ENCODE data around the gene AHNAK. TPM values are rescaled to one million over a fixed set of nuclear protein-coding genes. Genes with fewer than 3 reads are reported as not detected.

Gene AHNAK
- total and polyA plus RNA-seq, 2 donors (not counting 1 experiment from before 2014, with no cell fraction given): 220 to 762 TPM

DNA sequence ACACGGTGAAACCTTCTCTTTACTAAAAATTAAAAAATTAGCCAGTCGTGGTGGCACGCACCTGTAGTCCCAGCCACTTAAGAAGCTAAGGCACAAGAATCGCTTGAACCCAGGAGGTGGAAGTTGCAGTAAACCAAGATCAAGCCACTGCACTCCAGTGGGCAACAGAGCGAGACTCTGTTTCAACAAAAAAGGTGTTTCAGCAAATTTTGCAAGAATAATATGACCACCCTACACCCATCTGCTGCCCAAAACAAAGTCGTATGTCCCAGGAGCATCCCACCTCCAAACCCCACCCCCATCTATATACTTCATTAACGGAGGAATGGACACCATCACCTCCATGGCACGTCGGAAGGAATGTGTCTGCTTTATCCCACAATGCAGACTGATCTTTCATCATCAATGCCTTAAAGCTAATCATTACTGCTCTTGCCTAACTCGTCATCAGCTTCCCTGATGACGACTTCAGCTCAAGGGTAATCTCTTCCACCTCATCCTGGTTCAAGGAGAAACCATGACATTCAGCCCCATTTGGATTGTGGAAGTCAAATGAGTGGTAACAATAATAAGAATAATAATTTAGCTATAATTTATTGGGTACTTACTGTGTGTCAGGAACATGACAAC, 93.7 kb downstream of the AHNAK start:
- H2AFZ ChIP-seq (ENCODE audit: low read length): no peak overlapping the region
- no peak overlapping the region for H3K9ac ChIP-seq (ENCODE audit: insufficient read depth, low read length)
- no peaks in the 10 kb centered on the region for H3K36me3 ChIP-seq (ENCODE audit: control insufficient read depth, insufficient read depth, low read length)
- no peaks in the 10 kb centered on the region for H3K27me3 ChIP-seq (ENCODE audit: control insufficient read depth, insufficient read depth, low read length)
- H3K4me2 ChIP-seq (ENCODE audit: extremely low read depth, insufficient read depth, low read length): no peak overlapping the region
- H3K79me2 ChIP-seq (ENCODE audit: control insufficient read depth, insufficient read depth, low read length): no peaks in the 10 kb centered on the region
- H3K4me1 ChIP-seq (ENCODE audit: control insufficient read depth, extremely low read depth, insufficient read depth, low read length): no peaks in the 10 kb centered on the region
- no peak overlapping the region for H3K4me3 ChIP-seq (replicated peaks in 1 of 4; ENCODE audit: control extremely low read depth in 1 of 4, insufficient read depth in 1 of 4, low read depth in 3 of 4, low read length in 4 of 4)
- H4K20me1 ChIP-seq (ENCODE audit: control insufficient read depth, extremely low read depth, insufficient read depth, low read length): no peaks in the 10 kb centered on the region
- no peaks in the 10 kb centered on the region for H3K9me3 ChIP-seq (ENCODE audit: control insufficient read depth, insufficient read depth, low read depth, low read length)
- TF ChIP-seq CTCF (conservative IDR thresholded peaks at IDR 0.05 in 1 of 2, IDR thresholded peaks at IDR 0.05 in 1 of 2; ENCODE audit: low read depth in 1 of 2, low read length in 2 of 2): no peak
- TF ChIP-seq EZH2 (IDR thresholded peaks at IDR 0.05; ENCODE audit: low read length, missing control alignments): no peak
- DNase-seq (ENCODE audit: low read depth in 2 of 2): no peak
- H3K27ac ChIP-seq (ENCODE audit: insufficient read depth, low read length): no peak overlapping the region

- no peak for DNase-seq (ENCODE audit: low read depth in 2 of 2)
- Histone ChIP-seq H3K4me1 (ENCODE audit: control insufficient read depth, extremely low read depth, insufficient read depth, low read length) (no peaks in the 10 kb centered on the region), H3K79me2 (ENCODE audit: control insufficient read depth, insufficient read depth, low read length) (no peaks in the 10 kb centered on the region), H3K4me2 (ENCODE audit: extremely low read depth, insufficient read depth, low read length) (no peak overlapping the region), H3K27ac (ENCODE audit: insufficient read depth, low read length) (no peak overlapping the region), H2AFZ (ENCODE audit: low read length) (no peak overlapping the region), H3K9ac (ENCODE audit: insufficient read depth, low read length) (no peak overlapping the region), H3K27me3 (ENCODE audit: control insufficient read depth, insufficient read depth, low read length) (no peaks in the 10 kb centered on the region), H3K9me3 (ENCODE audit: control insufficient read depth, insufficient read depth, low read depth, low read length) (no peaks in the 10 kb centered on the region), H3K4me3 (replicated peaks in 1 of 4; ENCODE audit: control extremely low read depth in 1 of 4, insufficient read depth in 1 of 4, low read depth in 3 of 4, low read length in 4 of 4) (no peak overlapping the region), H4K20me1 (ENCODE audit: control insufficient read depth, extremely low read depth, insufficient read depth, low read length) (no peaks in the 10 kb centered on the region), H3K36me3 (ENCODE audit: control insufficient read depth, insufficient read depth, low read length) (no peaks in the 10 kb centered on the region)
- no peak for TF ChIP-seq CTCF (conservative IDR thresholded peaks at IDR 0.05 in 1 of 2, IDR thresholded peaks at IDR 0.05 in 1 of 2; ENCODE audit: low read depth in 1 of 2, low read length in 2 of 2)
- no peak for TF ChIP-seq EZH2 (IDR thresholded peaks at IDR 0.05; ENCODE audit: low read length, missing control alignments)
These were observed 94.3 kb downstream of the AHNAK start for GRCh38 chr11:62452261-62452660.

DNA sequence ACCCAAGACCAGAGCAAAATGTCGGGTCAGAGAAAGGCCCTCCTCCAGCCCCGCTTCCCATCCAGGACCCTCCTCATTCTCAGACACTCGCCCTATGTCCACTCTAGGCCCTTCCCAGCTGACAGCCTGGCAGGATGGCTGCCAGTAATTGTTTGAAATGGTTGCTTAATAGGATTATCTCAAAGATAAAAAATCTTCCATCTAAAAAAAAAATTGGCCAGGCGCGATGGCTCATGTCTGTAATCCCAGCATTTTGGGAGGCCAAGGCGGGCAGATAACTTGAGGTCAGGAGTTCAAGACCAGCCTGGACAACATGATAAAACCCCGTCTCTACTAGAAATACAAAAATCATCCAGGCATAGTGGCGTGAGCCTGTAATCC, 95.4 kb downstream of the AHNAK start:
- H3K9me3 ChIP-seq (ENCODE audit: control insufficient read depth, insufficient read depth, low read depth, low read length): no peaks in the 10 kb centered on the region
- no peaks in the 10 kb centered on the region for H4K20me1 ChIP-seq (ENCODE audit: control insufficient read depth, extremely low read depth, insufficient read depth, low read length)
- no peaks in the 10 kb centered on the region for H3K36me3 ChIP-seq (ENCODE audit: control insufficient read depth, insufficient read depth, low read length)
- H2AFZ ChIP-seq (ENCODE audit: low read length): no peak overlapping the region
- no peak overlapping the region for H3K4me2 ChIP-seq (ENCODE audit: extremely low read depth, insufficient read depth, low read length)
- DNase-seq (ENCODE audit: low read depth in 2 of 2): no peak
- H3K79me2 ChIP-seq (ENCODE audit: control insufficient read depth, insufficient read depth, low read length): no peaks in the 10 kb centered on the region
- no peak overlapping the region for H3K27ac ChIP-seq (ENCODE audit: insufficient read depth, low read length)
- TF ChIP-seq CTCF (conservative IDR thresholded peaks at IDR 0.05 in 1 of 2, IDR thresholded peaks at IDR 0.05 in 1 of 2; ENCODE audit: low read depth in 1 of 2, low read length in 2 of 2) (no peak), EZH2 (IDR thresholded peaks at IDR 0.05; ENCODE audit: low read length, missing control alignments) (no peak)
- H3K9ac ChIP-seq (ENCODE audit: insufficient read depth, low read length): no peak overlapping the region
- no peak overlapping the region for H3K4me3 ChIP-seq (replicated peaks in 1 of 4; ENCODE audit: control extremely low read depth in 1 of 4, insufficient read depth in 1 of 4, low read depth in 3 of 4, low read length in 4 of 4)
- no peaks in the 10 kb centered on the region for H3K27me3 ChIP-seq (ENCODE audit: control insufficient read depth, insufficient read depth, low read length)
- H3K4me1 ChIP-seq (ENCODE audit: control insufficient read depth, extremely low read depth, insufficient read depth, low read length): no peaks in the 10 kb centered on the region

Data from fibroblast of lung (primary cell).